Heart right ventricle (tissue), 16 donors: ENCODE results near the gene ASAH2. TPM values are rescaled to one million over a fixed set of nuclear protein-coding genes. Genes with fewer than 3 reads are reported as not detected.
"Not testable (repeated sequence)": the region's sequence is repeated elsewhere in the genome, so short reads cannot be mapped to it uniquely, and the experiment has no call there.

Experiments used
- ATAC-seq, 8 donors: fragments of 200-7000 bp; cut with Tn5 transposase; one replicate each; pipeline ENCODE4 v1.9.1; 2020; ENCODE audit warnings: mild to moderate bottlenecking in 8 of 8, moderate library complexity in 8 of 8, moderate number of reproducible peaks in 1 of 8
- DNase-seq, 2 donors: peaks; one replicate each; pipeline ENCODE4 v3.0.0-alpha.2; 2020
- H3K27ac ChIP-seq, 10 donors: fragments of 200-600 bp; sonication (generic) in 2 of 10; one replicate each; pipeline versions ENCODE4 v1.5.0 to v1.8.0; 2020 to 2022; ENCODE audit warnings: mild to moderate bottlenecking in 3 of 10
- H3K27me3 ChIP-seq, 7 donors: fragments of 200-600 bp; one replicate each; pipeline ENCODE4 v1.8.0; 2021 to 2022; ENCODE audit warnings: mild to moderate bottlenecking in 2 of 7
- H3K36me3 ChIP-seq, 9 donors: fragments of 200-600 bp; sonication (generic) in 1 of 9; one replicate each; pipeline versions ENCODE4 v1.5.0 to v1.8.0; 2020 to 2022; ENCODE audit warnings: mild to moderate bottlenecking in 2 of 9
- H3K4me1 ChIP-seq, 9 donors: fragments of 200-600 bp; sonication (generic) in 1 of 9; one replicate each; pipeline versions ENCODE4 v1.5.0 to v1.8.0; 2020 to 2022; ENCODE audit warnings: mild to moderate bottlenecking in 4 of 9
- H3K4me3 ChIP-seq, 10 donors: fragments of 200-600 bp; sonication (generic) in 2 of 10; one replicate each; pipeline versions ENCODE4 v1.5.0 to v1.8.0; 2020 to 2022; ENCODE audit warnings: mild to moderate bottlenecking in 7 of 10, moderate library complexity in 2 of 10
- H3K9me3 ChIP-seq, 11 donors: fragments of 200-600 bp in 10 of 11; sonication (generic) in 2 of 11; one replicate each; pipeline versions ENCODE4 v1.5.0 to v1.8.0; 2013 to 2022; ENCODE audit warnings: mild to moderate bottlenecking in 2 of 11, control low read depth in 1 of 11, moderate library complexity in 1 of 11
- WGBS, 2 donors: extraction: QIAGEN DNeasy Blood & Tissue Kit; methylation state at CpG; one replicate each; pipeline ENCODE4 v1.1.7; 2013; ENCODE audit warnings: inconsistent platforms in 1 of 2; 5-methylcytosine and 5-hydroxymethylcytosine counted together
- intact Hi-C, 10 donors: fragments of 100-400 bp; cut with DNase I; formaldehyde crosslinking; loops; one replicate each; pipeline versions ENCODE4 v1.11.1 to v1.14.2; 2022
- polyA plus RNA-seq, 2 donors: library from polyadenylated mRNA; stranded (reverse); fragments of 200-250 nt; gene quantifications; one replicate each; pipeline ENCODE4 v1.2.3, GENCODE V29; 2013
- total RNA-seq, 10 donors: library from RNA; stranded (reverse); fragmentation: NEBNext Ultra II Directional in 3 of 10; extraction: Animal tissue kit (Norgen Biotek cat#: 25700) in 3 of 10; gene quantifications; one replicate each; pipeline versions ENCODE4 v1.2.1 to v1.2.4, GENCODE V29; 2021 to 2023
- TF ChIP-seq, protein P1 (sequence below), 9 donors: fragments of 200-600 bp; sonication (generic) in 2 of 9; IDR thresholded peaks; one replicate each; pipeline versions ENCODE4 v1.5.0 to v1.8.0; 2021 to 2022; ENCODE audit warnings: antibody characterized with exemption in 9 of 9, mild to moderate bottlenecking in 5 of 9, moderate library complexity in 1 of 9
- donor health status: Arrhythmogenic right ventricular cardiomyopathy.
- donor health status: ischemic (EF 13 %, LVEDD 7.1; RV severe dilation, severe dysfunction).
- donor health status: healthy with polysubstance abuse.
- donor health status: DM: no; HTN: yes; CAD: no.
- donor health status: DM: no; HTN: no; CAD: no.
- donor health status: ischemic (EF 25% LVEDD 6.9; RV normal size, moderate dysfunction).
- donor health status: ischemic (EF 25% LVEDD 5.7; RV mildly dilated, moderate dysfunction).
- donor health status: healthy.
- donor health status: DM: yes; HTN: yes; CAD: no.
- donor health status: Ischemic cardiomyopathy.
- donor health status: ischemic (EF 35%, LVEDD 5.7; RV mildly dilated, moderate dysfunction).
- donor health status: nonischemic (EF 11% LVEDD 7.7; RV severe dilation, severe dysfunction).
- donor health status: DM: yes; HTN: yes; CAD: no.
- donor health status: PGD.
- donor health status: ischemic (EF 29% LVEDD 5.4; RV normal size, mild dysfunction).
- donor health status: nonischemic (EF 23%, LVEDD 6.1; RV moderate dilation, normal function).

ASAH2 gene
- total and polyA plus RNA-seq, 12 donors = 0.15 to 5.3 (median 1.9) TPM

DNA sequence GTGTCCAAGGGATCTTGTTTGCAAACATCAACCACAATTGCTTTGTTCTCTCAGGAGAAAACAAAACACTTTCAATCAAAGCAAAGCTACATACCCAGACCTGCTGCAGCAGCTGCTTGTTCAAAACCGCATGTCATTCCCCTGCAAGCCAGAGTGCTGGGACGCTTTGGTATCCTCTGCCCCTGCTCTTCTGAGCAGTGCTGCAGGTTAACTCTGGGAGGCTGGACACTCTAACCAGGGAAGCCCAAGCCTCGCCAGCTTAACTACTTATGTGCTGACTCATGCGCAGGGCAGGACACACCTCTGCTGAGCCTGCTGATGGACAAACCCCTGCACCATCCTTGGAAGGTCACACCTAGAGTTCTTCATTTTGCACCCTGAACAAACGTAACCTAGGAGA, 28.2 kb upstream of the ASAH2 start:
- no peaks in the 10 kb centered on the region for H3K4me1 ChIP-seq
- no peak overlapping the region for H3K27ac ChIP-seq
- 62% methylated on average over 5 of the region's 5 CpGs for WGBS, 2 donors
- no peaks in the 10 kb centered on the region for H3K36me3 ChIP-seq
- TF ChIP-seq, protein P1, sequence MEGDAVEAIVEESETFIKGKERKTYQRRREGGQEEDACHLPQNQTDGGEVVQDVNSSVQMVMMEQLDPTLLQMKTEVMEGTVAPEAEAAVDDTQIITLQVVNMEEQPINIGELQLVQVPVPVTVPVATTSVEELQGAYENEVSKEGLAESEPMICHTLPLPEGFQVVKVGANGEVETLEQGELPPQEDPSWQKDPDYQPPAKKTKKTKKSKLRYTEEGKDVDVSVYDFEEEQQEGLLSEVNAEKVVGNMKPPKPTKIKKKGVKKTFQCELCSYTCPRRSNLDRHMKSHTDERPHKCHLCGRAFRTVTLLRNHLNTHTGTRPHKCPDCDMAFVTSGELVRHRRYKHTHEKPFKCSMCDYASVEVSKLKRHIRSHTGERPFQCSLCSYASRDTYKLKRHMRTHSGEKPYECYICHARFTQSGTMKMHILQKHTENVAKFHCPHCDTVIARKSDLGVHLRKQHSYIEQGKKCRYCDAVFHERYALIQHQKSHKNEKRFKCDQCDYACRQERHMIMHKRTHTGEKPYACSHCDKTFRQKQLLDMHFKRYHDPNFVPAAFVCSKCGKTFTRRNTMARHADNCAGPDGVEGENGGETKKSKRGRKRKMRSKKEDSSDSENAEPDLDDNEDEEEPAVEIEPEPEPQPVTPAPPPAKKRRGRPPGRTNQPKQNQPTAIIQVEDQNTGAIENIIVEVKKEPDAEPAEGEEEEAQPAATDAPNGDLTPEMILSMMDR (IDR thresholded peaks at IDR 0.05) = no peak
- intact Hi-C loops = no loop called here
- no peaks in the 10 kb centered on the region for H3K9me3 ChIP-seq
- peaks cover 0 to 30% (median 3%) of the 10 kb centered on the region in 7 donors for H3K27me3 ChIP-seq
- DNase-seq (no peak), ATAC-seq (no peak)
- no peak overlapping the region for H3K4me3 ChIP-seq

DNA sequence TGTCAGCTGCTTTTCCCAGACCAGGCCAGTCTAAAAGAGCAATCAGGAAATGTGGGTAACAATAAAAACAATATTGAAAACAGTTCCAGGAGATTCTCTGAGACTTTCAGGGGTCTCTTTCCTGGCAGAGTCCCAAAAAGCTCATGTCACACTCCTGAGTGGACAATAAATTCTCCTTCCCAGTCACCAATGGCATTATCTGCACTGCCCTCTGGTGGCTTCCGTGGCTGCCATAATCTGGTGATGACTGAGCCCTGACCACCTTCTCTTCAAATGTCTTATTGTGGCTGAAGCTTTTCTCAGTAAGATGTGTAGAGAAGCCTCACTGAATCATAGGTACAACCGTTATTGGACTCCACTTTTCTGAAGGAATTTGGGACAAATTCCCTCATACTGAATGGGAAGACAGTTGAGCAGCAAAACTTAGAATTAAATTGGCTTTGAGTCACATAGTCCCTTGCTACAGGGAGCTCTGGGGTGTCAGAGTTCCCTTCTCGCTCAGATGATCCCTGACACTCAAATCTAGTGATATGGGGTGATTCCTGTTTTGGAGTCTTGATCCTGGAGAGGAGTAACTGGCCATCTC, 24.4 kb upstream of the ASAH2 start:
- no peaks in the 10 kb centered on the region for H3K4me1 ChIP-seq
- intact Hi-C loops = no loop called here
- H3K27ac ChIP-seq = no peak overlapping the region
- no peaks in the 10 kb centered on the region for H3K36me3 ChIP-seq
- H3K27me3 ChIP-seq = peaks cover 0 to 23% (median 3%) of the 10 kb centered on the region in 7 donors
- TF ChIP-seq, protein P1 (IDR thresholded peaks at IDR 0.05) = peak in 8 of 9 donors; percentile 12 to 70 (median 58)
- peak; percentile 18 to 29 for DNase-seq
- 54 to 60% methylated on average over 3 of the region's 3 CpGs for WGBS, 2 donors
- ATAC-seq = peak in 2 of 8 donors; percentile 45 to 61
- no peaks in the 10 kb centered on the region for H3K9me3 ChIP-seq
- H3K4me3 ChIP-seq = no peak overlapping the region

DNA sequence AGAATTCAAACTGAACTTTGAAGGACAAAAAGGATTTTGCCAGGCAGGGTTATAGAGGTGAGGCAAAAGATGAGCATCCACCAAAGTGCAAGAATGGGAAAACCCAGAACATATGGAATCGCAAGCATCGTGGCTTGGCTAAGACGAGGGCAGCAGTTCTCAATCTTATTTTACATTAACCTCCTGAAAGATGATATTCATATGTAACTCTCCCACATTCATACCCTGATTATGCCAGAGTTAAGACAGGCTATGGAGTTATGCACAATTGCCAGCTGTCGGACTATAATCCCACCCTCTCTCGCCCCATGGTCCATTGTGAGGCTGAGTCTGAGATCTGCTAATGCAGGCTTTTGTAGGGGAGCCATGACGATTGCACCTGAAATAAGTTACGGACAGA, 21.2 kb upstream of the ASAH2 start:
- WGBS, 2 donors = 91 to 92% methylated on average over 7 of the region's 7 CpGs

DNA sequence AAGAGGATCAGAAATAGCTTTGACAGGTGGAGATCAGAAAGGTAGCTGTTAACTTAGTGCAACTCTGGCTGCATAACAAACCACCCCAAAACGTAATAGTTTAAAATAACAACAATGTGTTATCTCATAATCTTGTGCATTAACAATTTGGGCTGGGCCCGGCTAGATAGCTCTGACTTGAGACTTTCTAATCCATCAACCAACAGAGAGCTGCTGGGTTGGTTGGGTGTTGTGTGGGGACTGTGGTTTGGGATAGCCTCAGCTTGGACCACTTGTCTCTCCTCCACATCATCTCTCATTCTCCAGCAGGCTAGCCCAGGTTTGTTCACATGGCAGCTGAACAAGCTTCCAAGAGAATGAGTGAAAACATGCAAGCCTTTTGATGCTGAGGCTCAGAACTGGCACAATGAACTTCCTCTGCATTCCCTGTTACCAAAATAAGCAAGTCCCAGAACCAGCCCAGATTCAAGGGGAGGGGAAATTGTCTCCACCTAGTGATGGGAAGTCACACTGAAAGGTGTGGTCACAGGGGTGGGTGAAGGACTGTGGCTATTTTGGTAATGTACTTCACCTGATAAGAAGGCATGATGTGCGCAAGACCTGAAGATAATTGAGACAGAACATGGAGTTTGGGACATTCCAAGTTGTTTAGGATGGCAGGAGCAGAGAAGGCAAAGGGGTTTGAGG, 20.4 kb upstream of the ASAH2 start:
- no peak overlapping the region for H3K4me3 ChIP-seq
- no peaks in the 10 kb centered on the region for H3K4me1 ChIP-seq
- no peak for ATAC-seq
- TF ChIP-seq, protein P1 (IDR thresholded peaks at IDR 0.05) = no peak
- H3K27me3 ChIP-seq = peaks cover 0 to 3% (median 0%) of the 10 kb centered on the region in 7 donors
- 79 to 80% methylated on average over 3 of the region's 3 CpGs for WGBS, 2 donors
- DNase-seq = no peak
- no peaks in the 10 kb centered on the region for H3K36me3 ChIP-seq
- no peaks in the 10 kb centered on the region for H3K9me3 ChIP-seq
- H3K27ac ChIP-seq = no peak overlapping the region
- intact Hi-C loops = no loop called here

More for the DNA sequence above, 21.2 kb upstream of the ASAH2 start:
- ATAC-seq (no peak), DNase-seq (no peak)
- intact Hi-C loops = no loop called here
- Histone ChIP-seq H3K4me3 (no peak overlapping the region), H3K27ac (no peak overlapping the region), H3K9me3 (no peaks in the 10 kb centered on the region), H3K36me3 (no peaks in the 10 kb centered on the region), H3K27me3 (peaks cover 0 to 3% (median 0%) of the 10 kb centered on the region in 7 donors), H3K4me1 (no peaks in the 10 kb centered on the region)
- TF ChIP-seq, protein P1 (IDR thresholded peaks at IDR 0.05) = no peak

DNA sequence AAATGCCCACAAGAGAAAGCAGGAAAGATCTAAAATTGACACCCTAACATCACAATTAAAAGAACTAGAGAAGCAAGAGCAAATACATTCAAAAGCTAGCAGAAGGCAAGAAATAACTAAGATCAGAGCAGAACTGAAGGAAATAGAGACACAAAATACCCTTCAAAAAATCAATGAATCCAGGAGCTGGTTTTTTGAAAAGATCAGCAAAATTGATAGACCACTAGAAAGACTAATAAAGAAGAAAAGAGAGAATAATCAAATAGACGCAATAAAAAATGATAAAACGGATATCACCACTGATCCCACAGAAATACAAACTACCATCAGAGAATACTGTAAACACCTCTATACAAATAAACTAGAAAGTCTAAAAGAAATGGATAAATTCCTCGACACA, 16.6 kb upstream of the ASAH2 start:
- intact Hi-C loops, H3K9me3 ChIP-seq, H3K27me3 ChIP-seq, H3K4me1 ChIP-seq, DNase-seq, ATAC-seq, H3K36me3 ChIP-seq, H3K4me3 ChIP-seq, H3K27ac ChIP-seq: not testable (repeated sequence)
- 84 to 89% methylated on average over 3 of the region's 3 CpGs for WGBS, 2 donors

DNA sequence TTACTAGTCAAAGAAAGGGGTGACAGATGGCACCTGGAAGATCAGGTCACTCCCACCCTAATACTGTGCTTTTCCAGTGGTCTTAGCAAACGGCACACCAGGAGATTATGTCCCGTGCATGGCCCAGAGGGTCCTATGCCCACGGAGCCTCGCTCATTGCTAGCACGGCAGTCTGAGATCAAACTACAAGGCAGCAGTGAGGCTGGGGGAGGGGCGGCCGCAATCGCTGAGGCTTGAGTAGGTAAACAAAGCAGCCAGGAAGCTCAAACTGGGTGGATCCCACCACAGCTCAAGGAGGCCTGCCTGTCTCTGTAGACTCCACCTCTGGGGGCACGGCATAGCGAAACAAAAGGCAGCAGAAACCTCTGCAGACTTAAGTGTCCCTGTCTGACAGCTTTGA, 11.3 kb upstream of the ASAH2 start:
- ATAC-seq, H3K27me3 ChIP-seq, intact Hi-C loops, H3K4me3 ChIP-seq, H3K9me3 ChIP-seq, H3K27ac ChIP-seq, DNase-seq, H3K36me3 ChIP-seq: not testable (repeated sequence)
- WGBS, 2 donors = 92 to 93% methylated on average over 10 of the region's 10 CpGs
- peaks cover 0 to 12% (median 0%) of the 10 kb centered on the region in 9 donors for H3K4me1 ChIP-seq
